Vagina (tissue), 2 donors: ENCODE results near the gene CELA3B.
"Not testable (repeated sequence)": the region's sequence is repeated elsewhere in the genome, so short reads cannot be mapped to it uniquely, and the experiment has no call there.

Experiments
- CTCF ChIP-seq, 3 experiments: fragments of 450-650 bp in 2 of 3; fragments of 200-600 bp in 1 of 3; sonication (generic) in 1 of 3; IDR thresholded peaks; one replicate each; pipeline ENCODE4 v1.5.1; 2017 to 2019; ENCODE audit warnings: antibody characterized with exemption in 3 of 3, mild to moderate bottlenecking in 2 of 3, moderate library complexity in 2 of 3
- POLR2AphosphoS5 ChIP-seq, 2 donors: sonication (generic); formaldehyde crosslinking; IDR thresholded peaks; one replicate each; pipeline ENCODE4 v1.9.0; 2017; ENCODE audit warnings: antibody characterized with exemption in 2 of 2, mild to moderate bottlenecking in 2 of 2, low read depth in 1 of 2; ENCODE audit not compliant: insufficient read depth in 1 of 2

GRCh38 chr1:21972973-21973441 lies 3.8 kb upstream of the CELA3B start:
- TF ChIP-seq CTCF (IDR thresholded peaks at IDR 0.05); POLR2AphosphoS5 (IDR thresholded peaks at IDR 0.05; ENCODE audit: insufficient read depth in 1 of 2, low read depth in 1 of 2): not testable (repeated sequence)
